Glomerular visceral epithelial cell (primary cell): ENCODE measurements around the gene MINDY4.

Experiments
- DNase-seq: peaks from one replicate; pipeline ENCODE4 v3.0.0-alpha.2; 2016; ENCODE audit errors: extremely low spot score

MINDY4 gene

DNA sequence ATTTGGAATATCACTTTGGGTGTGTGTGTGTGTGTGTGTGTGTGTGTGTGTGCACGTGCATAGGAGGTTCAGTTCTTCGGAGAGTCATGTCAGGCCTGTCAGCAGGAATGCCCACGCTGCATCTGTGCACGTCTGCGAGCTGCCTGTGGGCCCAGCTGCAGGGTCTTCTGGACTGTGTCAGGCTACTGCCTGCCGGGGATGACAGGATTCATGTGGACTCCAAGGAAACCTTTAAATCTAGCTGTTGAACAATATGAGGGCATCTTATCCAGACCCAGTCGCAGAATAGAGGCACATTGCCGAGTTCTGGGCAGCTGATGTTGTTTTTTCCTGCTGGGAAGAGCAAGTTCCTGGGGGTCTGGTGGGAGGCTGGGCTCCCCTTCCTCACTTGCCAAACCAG, 159.4 kb downstream of the MINDY4 start:
- no peak for DNase-seq

DNA sequence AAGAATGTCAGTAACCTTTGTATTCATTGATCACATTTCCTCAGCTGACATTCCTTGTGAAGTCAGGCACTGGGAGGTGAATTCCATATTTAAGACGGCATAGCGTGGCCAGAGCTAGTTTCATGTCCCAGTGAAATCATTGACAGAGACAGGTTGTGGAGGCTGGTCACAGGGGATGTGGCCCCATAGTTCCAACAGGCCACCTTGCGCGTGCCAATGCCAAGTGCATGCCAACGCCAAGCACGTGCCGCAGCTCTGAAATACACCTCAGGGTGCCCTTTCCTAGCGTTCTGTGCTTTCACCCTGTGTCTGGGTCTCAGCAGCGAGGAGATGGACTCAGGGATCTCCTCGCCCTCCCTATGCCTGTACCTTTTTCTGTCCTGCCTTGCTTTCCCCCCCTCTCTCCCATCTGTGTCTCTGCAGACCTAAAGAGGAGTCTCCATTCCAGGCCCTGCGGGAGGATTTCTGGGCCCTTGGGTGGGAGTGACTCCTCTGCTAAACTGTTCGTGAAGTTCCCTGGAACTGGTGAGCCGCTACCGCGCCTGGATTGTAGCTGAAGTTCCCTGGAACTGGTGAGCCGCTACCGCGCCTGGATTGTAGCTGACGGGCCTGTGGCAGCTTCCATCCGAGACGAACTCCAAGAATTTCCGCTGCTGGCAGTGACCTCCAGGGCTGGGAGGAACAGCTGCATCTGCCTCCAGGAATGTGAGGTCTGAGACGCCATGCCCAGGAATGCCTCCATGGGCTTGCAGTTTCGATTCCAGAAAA, 160.1 kb downstream of the MINDY4 start:
- DNase-seq, result peak; percentile 78

DNA sequence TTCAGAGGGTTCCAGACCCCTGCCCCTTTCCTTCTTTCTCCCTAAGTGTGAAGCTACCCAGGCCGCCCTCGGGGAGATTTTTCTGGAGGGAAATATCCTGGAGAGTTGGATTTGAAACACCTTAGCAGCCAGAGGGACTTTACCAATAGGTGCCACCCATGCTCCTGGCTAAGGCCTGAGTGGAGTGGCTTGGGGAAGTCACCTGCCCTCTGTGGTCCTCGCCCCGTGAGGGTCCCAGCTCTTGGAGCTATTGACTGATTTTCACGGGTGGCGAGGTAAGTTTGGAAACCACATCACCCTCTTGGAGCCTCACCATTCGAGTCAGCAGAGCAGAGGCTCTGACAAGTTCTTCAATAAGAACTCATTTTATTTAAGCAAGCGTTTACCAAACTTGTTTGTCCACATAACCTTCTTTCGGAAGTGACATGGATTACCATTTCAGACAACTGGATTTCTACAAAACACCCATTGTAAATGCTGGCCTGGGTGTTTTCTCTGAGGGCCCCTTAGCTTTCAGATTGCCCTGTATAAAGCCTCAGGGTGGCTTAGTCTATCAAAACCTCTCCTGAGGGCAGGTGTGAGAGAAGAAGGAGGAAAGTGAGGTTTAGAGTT, 160.8 kb downstream of the MINDY4 start:
- DNase-seq, result no peak

DNA sequence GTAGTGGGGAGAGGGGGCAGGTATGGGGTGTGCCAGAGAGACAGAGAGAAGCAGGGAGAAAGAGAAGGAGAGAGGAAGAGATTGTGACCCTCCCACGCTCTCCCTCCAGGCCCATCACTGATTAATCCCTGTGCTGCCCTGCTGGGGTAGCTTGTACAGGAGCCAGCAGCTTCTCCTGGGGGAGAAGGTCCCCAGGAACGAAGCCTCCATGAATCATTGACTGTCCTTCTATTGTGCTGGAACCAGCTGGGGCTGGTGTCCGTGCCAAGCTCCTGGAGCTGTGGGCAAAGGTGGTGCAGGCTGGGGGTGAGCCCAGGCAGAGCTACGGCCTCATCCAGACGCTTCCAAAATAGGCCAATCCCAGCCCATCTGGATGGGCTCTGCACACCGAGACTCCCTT, 161.3 kb downstream of the MINDY4 start:
- peak; percentile 53 for DNase-seq

DNA sequence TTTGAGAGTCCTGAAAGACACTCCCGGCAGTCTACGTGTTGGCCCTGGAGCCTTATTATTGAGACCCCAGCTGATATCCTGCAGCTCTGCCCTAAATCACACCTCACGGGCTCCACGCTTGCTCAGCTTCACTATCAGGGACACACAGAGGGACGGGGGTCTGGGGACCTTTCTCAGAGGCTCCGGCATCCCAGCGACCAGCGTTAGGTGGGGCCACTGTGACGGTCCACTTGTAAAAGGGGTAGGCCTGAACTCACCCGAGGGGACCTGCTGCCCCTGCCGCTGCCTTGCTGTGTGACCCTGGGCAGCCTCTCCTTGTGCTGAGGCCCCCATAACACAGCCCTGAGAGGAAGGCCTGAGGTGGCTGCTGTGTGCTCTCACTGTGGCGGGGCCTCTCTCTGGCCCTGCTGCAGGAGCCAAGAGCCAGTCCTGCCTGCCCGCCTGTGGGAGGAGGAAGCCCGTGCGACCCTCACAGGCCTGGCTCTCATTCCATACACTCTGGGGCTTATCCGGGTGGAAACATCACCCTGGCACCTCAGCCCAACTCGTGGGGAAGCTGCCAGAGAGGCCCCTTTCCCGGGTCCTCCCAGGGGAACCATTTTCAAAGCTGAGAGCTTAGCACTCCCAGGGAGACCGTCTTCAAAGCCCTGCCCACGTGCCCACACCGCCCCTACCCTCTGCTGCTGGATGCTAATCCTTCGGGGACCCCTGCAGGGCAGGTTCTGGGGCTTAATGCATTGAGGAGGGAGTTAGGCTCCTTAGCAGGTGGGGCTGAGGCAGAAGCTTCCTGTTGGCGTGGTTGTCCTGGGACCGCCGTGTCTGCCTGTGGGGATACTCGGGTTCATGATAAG, 162.1 kb downstream of the MINDY4 start:
- DNase-seq, result no peak

DNA sequence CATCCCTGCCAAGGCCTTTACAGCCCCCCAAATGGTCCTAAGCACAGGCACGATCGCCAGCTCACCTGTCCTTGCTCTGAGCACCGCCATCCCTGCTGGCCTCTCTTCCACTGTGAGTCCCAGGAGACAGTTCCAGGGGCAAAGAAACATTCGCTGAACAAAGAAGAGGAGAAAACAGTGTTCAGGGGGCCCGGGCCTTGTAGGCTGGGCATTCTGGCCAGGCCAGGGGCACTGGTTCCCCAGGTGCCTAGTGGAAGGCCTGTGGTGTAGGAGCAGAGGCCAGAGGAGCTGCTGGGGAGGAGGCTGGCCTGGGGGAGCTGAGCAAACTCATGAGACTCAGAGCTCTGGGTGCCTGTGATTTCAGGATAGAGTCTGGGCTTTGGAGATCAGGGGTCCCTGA, 163.0 kb downstream of the MINDY4 start:
- DNase-seq, result no peak

DNA sequence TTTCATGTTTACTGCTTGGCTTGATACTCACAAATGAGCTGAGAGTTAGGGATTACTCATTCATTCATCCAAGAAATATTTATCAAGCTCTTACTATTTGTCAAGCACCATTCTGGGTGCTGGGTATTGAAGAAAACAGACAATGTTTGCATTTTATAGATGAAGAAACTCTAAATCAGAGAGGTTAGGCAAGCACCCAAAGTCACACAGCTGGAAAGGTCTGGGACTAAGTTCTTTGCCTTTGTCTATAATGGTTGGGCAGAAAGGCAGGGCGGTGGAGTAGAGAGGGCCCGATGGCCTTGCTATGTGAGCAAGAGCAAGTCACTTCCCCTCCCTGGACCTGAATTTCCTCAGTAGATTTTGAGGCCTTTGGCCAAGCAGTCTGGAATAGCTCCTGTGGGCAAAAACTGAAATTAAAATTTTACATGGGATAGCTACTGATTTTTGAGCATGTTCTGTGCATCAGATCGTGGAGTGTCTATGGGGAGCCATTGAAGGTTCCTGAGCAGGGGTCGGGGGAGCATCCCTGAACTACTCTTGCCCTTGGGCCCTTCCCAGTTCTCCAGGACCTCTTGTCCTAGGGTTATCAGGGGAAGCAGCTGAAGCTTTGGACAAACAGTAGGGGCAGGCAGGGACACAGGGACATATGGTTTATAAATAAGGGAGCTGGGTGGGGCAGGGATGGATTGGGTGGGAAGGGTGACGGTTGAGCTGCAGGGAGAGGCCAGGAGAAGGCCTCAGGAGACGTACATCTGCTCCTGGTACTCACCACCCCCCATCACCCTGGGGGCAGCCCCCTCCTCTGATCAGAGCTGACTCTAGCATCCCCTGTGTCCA, 163.7 kb downstream of the MINDY4 start:
- no peak for DNase-seq

DNA sequence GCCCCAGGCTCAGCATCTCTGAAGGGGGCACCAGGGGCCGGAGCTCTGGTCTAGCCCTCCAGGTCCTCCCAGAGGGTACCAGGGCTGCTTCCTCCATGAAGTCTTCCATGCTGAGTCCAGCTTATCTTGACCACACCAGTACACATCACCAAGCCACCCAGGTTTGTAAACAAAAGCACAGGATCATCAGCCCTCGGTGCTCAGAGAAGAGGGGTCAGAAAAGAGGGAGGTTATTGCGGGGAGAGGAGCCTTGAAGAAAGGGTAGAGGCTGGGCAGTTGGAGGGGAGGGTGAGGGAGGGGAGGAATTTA, 164.3 kb downstream of the MINDY4 start:
- no peak for DNase-seq

DNA sequence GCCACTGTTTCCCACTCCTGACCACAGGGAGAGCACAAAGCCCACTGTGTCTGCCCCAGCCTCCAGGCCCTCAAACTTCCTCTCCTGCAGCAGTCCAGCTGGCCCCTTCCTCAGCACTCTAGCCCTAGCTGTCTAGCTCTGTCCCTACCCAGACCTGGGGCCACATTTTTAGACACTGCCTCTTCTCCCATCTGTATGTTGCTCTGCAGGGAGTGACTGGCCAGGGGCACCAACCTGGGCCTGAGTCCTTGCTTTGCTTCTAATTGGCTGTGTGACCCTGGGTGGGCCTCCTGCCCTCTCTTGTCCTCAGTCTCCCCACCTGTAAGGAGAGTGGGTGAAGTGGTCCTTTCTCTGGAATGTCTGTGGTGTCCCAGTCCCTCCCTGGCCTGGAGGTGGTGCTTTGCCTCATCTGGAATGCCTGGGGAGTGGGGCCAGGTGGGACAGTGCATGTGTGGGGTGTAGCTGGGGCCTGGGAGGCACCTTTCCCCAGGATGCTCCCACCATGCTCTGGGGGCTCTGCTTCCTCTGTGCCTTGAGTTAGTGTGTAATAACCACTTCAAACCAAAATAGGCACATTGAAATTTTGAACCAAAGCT, 165.5 kb downstream of the MINDY4 start:
- no peak for DNase-seq

DNA sequence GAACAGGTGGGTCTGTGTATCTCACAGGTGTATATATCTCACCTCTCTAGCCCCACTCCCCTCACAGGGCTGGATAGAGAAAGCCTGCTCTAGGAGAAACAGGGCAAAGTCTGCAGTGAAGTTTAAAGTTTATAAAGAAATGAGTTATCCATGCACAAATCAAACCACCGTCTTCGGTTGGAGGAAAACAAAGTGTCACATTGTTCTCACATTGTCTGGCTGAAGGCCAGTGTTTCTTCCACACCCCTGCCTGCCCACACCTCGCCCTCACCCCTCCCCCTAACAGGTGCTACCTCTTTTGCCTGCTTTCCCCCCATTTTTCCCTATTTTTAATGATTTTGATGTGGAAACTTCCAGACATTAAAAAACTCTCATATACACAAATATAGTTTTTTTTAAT, 166.2 kb downstream of the MINDY4 start:
- DNase-seq, result no peak

DNA sequence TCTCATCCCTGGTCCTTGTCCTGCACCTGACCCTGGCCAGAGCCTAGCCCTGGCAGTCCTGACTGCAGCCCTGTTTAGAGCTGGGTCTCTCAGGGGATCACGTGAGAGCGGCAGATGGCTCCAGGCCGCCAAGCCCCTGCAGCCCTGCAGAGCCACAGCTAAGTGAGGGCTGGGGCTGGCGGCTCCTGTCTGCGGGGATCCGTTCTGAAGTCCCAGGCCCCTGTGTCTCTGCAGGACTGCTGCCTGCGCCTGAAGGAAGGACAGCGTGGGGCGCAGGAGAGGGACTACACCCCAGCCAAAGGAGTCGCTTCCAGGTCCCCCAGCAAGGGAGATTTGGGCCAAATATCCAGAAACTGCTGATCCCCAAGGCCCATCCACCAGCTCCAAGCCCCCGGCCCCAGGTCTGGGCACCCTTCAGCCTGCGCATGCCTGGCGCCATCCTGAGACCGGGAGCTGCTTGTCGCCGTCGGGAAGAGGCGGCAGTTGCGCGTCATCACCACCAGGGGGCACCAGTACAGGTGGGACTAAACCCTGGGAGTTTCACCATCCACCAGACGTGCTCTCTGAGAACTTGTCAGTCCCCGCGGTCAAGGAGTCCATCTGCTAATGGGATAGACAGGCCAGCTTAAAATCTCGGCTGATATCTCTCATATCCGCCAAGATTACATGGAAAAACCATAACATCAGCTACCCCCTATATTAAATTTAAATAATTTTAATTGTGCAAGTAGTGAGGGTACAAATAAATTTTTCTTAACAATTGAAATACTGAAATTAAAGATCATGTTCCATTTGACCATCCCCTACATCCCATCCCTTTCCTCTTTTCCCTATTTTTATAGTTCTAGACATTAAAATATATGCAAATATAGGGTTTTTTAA, 167.5 kb downstream of the MINDY4 start:
- peak; percentile 74 for DNase-seq

DNA sequence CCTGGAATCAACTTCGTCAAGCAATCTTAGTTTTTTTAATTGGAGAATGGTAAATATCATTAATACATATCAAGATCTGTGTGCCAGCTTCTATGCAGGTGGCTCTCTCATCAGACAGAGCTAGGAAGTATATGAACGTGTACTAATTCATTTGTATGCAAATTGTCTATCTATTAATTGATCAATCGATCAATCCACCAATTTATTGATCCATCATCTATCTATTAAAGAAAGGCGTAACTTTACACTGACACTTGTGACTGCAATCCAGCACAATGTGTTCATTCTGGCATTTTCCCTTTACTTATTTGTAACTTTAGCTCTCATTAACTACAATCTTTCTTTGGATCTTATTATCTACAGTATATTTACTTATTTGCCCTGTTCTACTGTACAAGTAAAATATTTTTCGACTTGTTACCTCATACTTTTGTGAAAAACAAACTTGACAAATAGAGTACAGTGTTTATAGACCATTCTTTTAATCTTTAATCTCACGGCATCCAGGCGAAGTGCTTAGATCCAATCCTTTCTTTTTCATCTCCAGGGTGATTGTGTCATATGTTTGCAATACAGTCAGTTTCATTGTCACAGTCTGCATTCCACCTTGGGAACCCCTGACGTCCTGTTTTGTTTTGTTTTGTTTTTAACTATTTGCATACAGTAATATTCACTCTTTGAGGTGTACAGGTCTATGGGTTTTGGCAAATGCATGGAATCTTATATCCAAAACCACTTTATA, 170.5 kb downstream of the MINDY4 start:
- no peak for DNase-seq
